ENCODE results near the gene IPO13.

- TF ChIP-seq RAD21 (IDR thresholded peaks at IDR 0.05) (no peak), CTCF (IDR thresholded peaks at IDR 0.05; ENCODE audit: low read depth, low read length, missing input control) (no peak)
Measured at GRCh38 chr1:43902058-43902831, 44.5 kb upstream of the IPO13 start.

All from liver (tissue), 3 donors.